H9 (cell line): ENCODE results near the gene TBC1D22A. TPM values are rescaled to one million over a fixed set of nuclear protein-coding genes. Genes with fewer than 3 reads are reported as not detected.

Experiments
- DNase-seq: peaks from one replicate; pipeline ENCODE4 v3.0.0-alpha.2; 2017
- H2AFZ ChIP-seq: one replicate; pipeline ENCODE4 v1.6.1; 2013; ENCODE audit warnings: mild to moderate bottlenecking, low read length, control low read depth, moderate library complexity
- H2AK5ac ChIP-seq: 2 replicates; pipeline ENCODE4 v1.6.1; 2013; ENCODE audit warnings: low read length, control low read depth, mixed read lengths; ENCODE audit not compliant: insufficient read length
- H2BK120ac ChIP-seq: one replicate; pipeline ENCODE4 v1.6.1; 2013; ENCODE audit warnings: low read depth, mild to moderate bottlenecking, low read length, control low read depth, inconsistent platforms; ENCODE audit not compliant: poor library complexity, severe bottlenecking
- H2BK12ac ChIP-seq: 2 replicates; pipeline ENCODE4 v1.6.1; 2013; ENCODE audit warnings: low read length, control low read depth, mixed read lengths, low read depth; ENCODE audit not compliant: insufficient read length
- H2BK15ac ChIP-seq: 2 replicates; pipeline ENCODE4 v1.6.1; 2013; ENCODE audit warnings: low read depth, low read length, control low read depth
- H2BK20ac ChIP-seq: one replicate; pipeline ENCODE4 v1.6.1; 2013; ENCODE audit warnings: low read depth, mild to moderate bottlenecking, low read length, control low read depth, inconsistent platforms; ENCODE audit not compliant: poor library complexity, severe bottlenecking
- H2BK5ac ChIP-seq: 2 replicates; pipeline ENCODE4 v1.6.1; 2013; ENCODE audit warnings: low read length, control low read depth, mixed read lengths; ENCODE audit not compliant: insufficient read length
- H3K14ac ChIP-seq: 2 replicates; pipeline ENCODE4 v1.6.1; 2013; ENCODE audit warnings: low read length, control low read depth; ENCODE audit not compliant: insufficient read depth
- H3K18ac ChIP-seq: 2 replicates; pipeline ENCODE4 v1.6.1; 2013; ENCODE audit warnings: low read depth, mild to moderate bottlenecking, mixed read lengths, low read length, control low read depth; ENCODE audit not compliant: insufficient read length
- H3K23ac ChIP-seq: 2 replicates; pipeline ENCODE4 v1.6.1; 2013; ENCODE audit warnings: low read length, control low read depth, mixed read lengths, low read depth; ENCODE audit not compliant: insufficient read length
- H3K23me2 ChIP-seq: 2 replicates; pipeline ENCODE4 v1.6.1; 2013; ENCODE audit warnings: low read depth, mild to moderate bottlenecking, mixed read lengths, low read length, control low read depth; ENCODE audit not compliant: insufficient read length, poor library complexity, severe bottlenecking
- H3K27ac ChIP-seq: 2 replicates; pipeline ENCODE4 v1.5.1; 2013; ENCODE audit warnings: low read length, control low read depth, mixed read lengths, low read depth; ENCODE audit not compliant: insufficient read length
- H3K27me3 ChIP-seq: 2 replicates; pipeline ENCODE4 v1.6.1; 2013; ENCODE audit warnings: low read length, control low read depth, inconsistent platforms; ENCODE audit not compliant: insufficient read depth
- H3K4ac ChIP-seq: 2 replicates; pipeline ENCODE4 v1.6.1; 2013; ENCODE audit warnings: low read depth, mild to moderate bottlenecking, control low read depth, inconsistent platforms, low read length, moderate library complexity
- H3K4me1 ChIP-seq: 2 replicates; pipeline ENCODE4 v1.6.1; 2013; ENCODE audit warnings: low read length, control low read depth, inconsistent platforms; ENCODE audit not compliant: insufficient read depth
- H3K4me2 ChIP-seq: 2 replicates; pipeline ENCODE4 v1.6.1; 2013; ENCODE audit warnings: low read length, control low read depth, mixed read lengths; ENCODE audit not compliant: insufficient read length, insufficient read depth
- H3K56ac ChIP-seq: 2 replicates; pipeline ENCODE4 v1.6.1; 2013; ENCODE audit warnings: low read depth, mild to moderate bottlenecking, mixed read lengths, low read length, control low read depth; ENCODE audit not compliant: insufficient read length
- H3K79me1 ChIP-seq: 2 replicates; pipeline ENCODE4 v1.6.1; 2013; ENCODE audit warnings: low read depth, mild to moderate bottlenecking, moderate library complexity, low read length, control low read depth, inconsistent platforms; ENCODE audit not compliant: insufficient read depth, poor library complexity, severe bottlenecking
- H3K79me2 ChIP-seq: 2 replicates; pipeline ENCODE4 v1.6.1; 2013; ENCODE audit warnings: low read length, control low read depth, inconsistent platforms; ENCODE audit not compliant: insufficient read depth
- H3K9ac ChIP-seq: 2 replicates; pipeline ENCODE4 v1.6.1; 2013; ENCODE audit warnings: low read length, control low read depth, mixed read lengths; ENCODE audit not compliant: insufficient read length; ENCODE audit errors: extremely low read depth
- H3K9me3 ChIP-seq: one replicate; pipeline ENCODE4 v1.6.1; 2013; ENCODE audit warnings: low read depth, low read length, inconsistent platforms; ENCODE audit not compliant: control insufficient read depth
- H3T11ph ChIP-seq: one replicate; pipeline ENCODE4 v1.6.1; 2013; ENCODE audit warnings: mild to moderate bottlenecking, low read length, control low read depth, inconsistent platforms
- H4K20me1 ChIP-seq: one replicate; pipeline ENCODE4 v1.6.1; 2013; ENCODE audit not compliant: control insufficient read depth, insufficient read length, insufficient read depth
- H4K5ac ChIP-seq: 2 replicates; pipeline ENCODE4 v1.6.1; 2013; ENCODE audit warnings: low read depth, mild to moderate bottlenecking, mixed read lengths, low read length, control low read depth; ENCODE audit not compliant: insufficient read length
- H4K8ac ChIP-seq: replicated peaks from 2 replicates; pipeline ENCODE4 v1.6.1; 2013; ENCODE audit warnings: low read length, control low read depth, mixed read lengths, low read depth; ENCODE audit not compliant: insufficient read length
- H4K91ac ChIP-seq: 2 replicates; pipeline ENCODE4 v1.6.1; 2013; ENCODE audit warnings: low read depth, mild to moderate bottlenecking, moderate library complexity, mixed read lengths, low read length, control low read depth; ENCODE audit not compliant: insufficient read length
- H3K27ac Mint-ChIP-seq, 3 experiments: 2 replicates in 2 of 3; 3 replicates in 1 of 3; pipeline ENCODE4 v1.8.0; 2020 to 2021; ENCODE audit warnings: mixed read lengths in 3 of 3, mild to moderate bottlenecking in 1 of 3, moderate library complexity in 1 of 3
- H3K27me3 Mint-ChIP-seq: 2 replicates; pipeline ENCODE4 v1.8.0; 2021; ENCODE audit warnings: low read depth, mild to moderate bottlenecking, moderate library complexity, mixed read lengths
- H3K36me3 Mint-ChIP-seq, 3 experiments: 2 replicates in 2 of 3; 3 replicates in 1 of 3; pipeline ENCODE4 v1.8.0; 2020 to 2021; ENCODE audit warnings: low read depth in 3 of 3, mixed read lengths in 3 of 3; ENCODE audit not compliant: insufficient read depth in 1 of 3
- H3K4me1 Mint-ChIP-seq, 2 experiments: 2 replicates each; pipeline ENCODE4 v1.8.0; 2020; ENCODE audit warnings: mixed read lengths in 2 of 2
- H3K4me3 Mint-ChIP-seq, 2 experiments: 2 replicates in 1 of 2; 3 replicates in 1 of 2; pipeline ENCODE4 v1.8.0; 2020 to 2021; ENCODE audit warnings: mild to moderate bottlenecking in 2 of 2, mixed read lengths in 2 of 2, moderate library complexity in 1 of 2
- H3K9me3 Mint-ChIP-seq, 2 experiments: 2 replicates in 1 of 2; 3 replicates in 1 of 2; pipeline ENCODE4 v1.8.0; 2020; ENCODE audit warnings: mild to moderate bottlenecking in 2 of 2, mixed read lengths in 2 of 2, moderate library complexity in 1 of 2
- WGBS: extraction: QIAGEN DNeasy Blood & Tissue Kit; methylation state at CpG from one replicate; pipeline ENCODE4 v1.1.7; 2013; ENCODE audit warnings: missing lambda C conversion rate, low lambda C conversion rate, mixed read lengths; ENCODE audit not compliant: insufficient read length; ENCODE audit errors: extremely low coverage; 5-methylcytosine and 5-hydroxymethylcytosine counted together
- total RNA-seq: library from RNA; stranded (reverse); gene quantifications from 2 replicates; pipeline ENCODE4 v1.2.1, GENCODE V29; 2021
- TF ChIP-seq, protein P1 (sequence below): fragments of 200-600 bp; sonication (generic); conservative IDR thresholded peaks from 3 replicates; pipeline ENCODE4 v1.8.0; 2021; ENCODE audit warnings: antibody characterized with exemption, mild to moderate bottlenecking

Gene TBC1D22A
- total RNA-seq, 1 experiment from 2014 or later = 20.8 TPM

DNA sequence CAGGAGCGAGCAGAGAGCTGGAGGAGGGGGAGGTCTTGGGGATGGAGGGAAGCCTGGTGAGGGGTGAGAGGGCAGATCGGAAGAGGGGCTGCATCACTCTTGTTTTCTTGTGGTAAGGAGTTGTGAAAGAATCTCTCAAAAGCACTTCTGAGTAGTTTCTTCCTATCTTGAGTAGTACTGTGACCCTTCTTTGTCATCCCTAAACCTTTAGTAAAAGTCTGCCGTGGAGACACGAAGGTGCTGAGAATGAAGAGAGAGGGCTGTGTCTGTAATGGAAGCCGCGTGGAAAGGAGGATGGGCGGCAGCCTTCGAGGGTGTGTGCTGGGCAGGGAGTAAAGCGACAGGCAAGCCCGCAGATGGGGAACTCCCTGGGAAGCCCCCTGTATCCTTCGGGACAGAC is 237.8 kb downstream of the TBC1D22A start:
- no CpG with 5 or more reads among the region's 11 CpGs for WGBS
- no peak overlapping the region for H2BK20ac ChIP-seq
- H3K27ac ChIP-seq = no peak overlapping the region
- no peak overlapping the region for H4K5ac ChIP-seq
- no peak overlapping the region for H3K18ac ChIP-seq
- H3K4me1 Mint-ChIP-seq = peaks cover 2 to 8% of the 10 kb centered on the region in 2 experiments; a peak in 2 of 4 replicates
- no peak overlapping the region for H2BK5ac ChIP-seq
- no peak overlapping the region for H3K14ac ChIP-seq
- H2AK5ac ChIP-seq = no peak overlapping the region
- no peak overlapping the region for H3T11ph ChIP-seq
- H4K8ac ChIP-seq = no peak overlapping the region
- H3K9me3 Mint-ChIP-seq = peaks cover 0 to 2% of the 10 kb centered on the region in 2 experiments; a peak in 1 of 5 replicates
- H2BK15ac ChIP-seq = no peak overlapping the region
- no peaks in the 10 kb centered on the region for H3K27me3 ChIP-seq
- no peaks in the 10 kb centered on the region for H3K79me1 ChIP-seq
- no peaks in the 10 kb centered on the region for H3K27me3 Mint-ChIP-seq
- TF ChIP-seq, protein P1, sequence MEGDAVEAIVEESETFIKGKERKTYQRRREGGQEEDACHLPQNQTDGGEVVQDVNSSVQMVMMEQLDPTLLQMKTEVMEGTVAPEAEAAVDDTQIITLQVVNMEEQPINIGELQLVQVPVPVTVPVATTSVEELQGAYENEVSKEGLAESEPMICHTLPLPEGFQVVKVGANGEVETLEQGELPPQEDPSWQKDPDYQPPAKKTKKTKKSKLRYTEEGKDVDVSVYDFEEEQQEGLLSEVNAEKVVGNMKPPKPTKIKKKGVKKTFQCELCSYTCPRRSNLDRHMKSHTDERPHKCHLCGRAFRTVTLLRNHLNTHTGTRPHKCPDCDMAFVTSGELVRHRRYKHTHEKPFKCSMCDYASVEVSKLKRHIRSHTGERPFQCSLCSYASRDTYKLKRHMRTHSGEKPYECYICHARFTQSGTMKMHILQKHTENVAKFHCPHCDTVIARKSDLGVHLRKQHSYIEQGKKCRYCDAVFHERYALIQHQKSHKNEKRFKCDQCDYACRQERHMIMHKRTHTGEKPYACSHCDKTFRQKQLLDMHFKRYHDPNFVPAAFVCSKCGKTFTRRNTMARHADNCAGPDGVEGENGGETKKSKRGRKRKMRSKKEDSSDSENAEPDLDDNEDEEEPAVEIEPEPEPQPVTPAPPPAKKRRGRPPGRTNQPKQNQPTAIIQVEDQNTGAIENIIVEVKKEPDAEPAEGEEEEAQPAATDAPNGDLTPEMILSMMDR = no peak
- no peak for DNase-seq
- H3K23ac ChIP-seq = no peak overlapping the region
- no peak overlapping the region for H3K4me3 Mint-ChIP-seq
- H3K27ac Mint-ChIP-seq = peak overlapping the region in 2 of 3 experiments; percentile 15 to 37; a peak in 4 of 7 replicates
- H2BK120ac ChIP-seq = no peak overlapping the region
- no peaks in the 10 kb centered on the region for H3K23me2 ChIP-seq
- no peaks in the 10 kb centered on the region for H4K20me1 ChIP-seq
- no peak overlapping the region for H3K4me2 ChIP-seq
- H3K4ac ChIP-seq = no peak overlapping the region
- H4K91ac ChIP-seq = no peak overlapping the region
- H3K36me3 Mint-ChIP-seq = peaks cover 0 to 6% (median 5%) of the 10 kb centered on the region in 3 experiments; a peak in 5 of 7 replicates
- no peaks in the 10 kb centered on the region for H3K9me3 ChIP-seq
- H3K4me1 ChIP-seq = no peaks in the 10 kb centered on the region
- no peak overlapping the region for H3K9ac ChIP-seq
- no peak overlapping the region for H3K56ac ChIP-seq
- no peak overlapping the region for H2BK12ac ChIP-seq
- H3K79me2 ChIP-seq = no peaks in the 10 kb centered on the region
- H2AFZ ChIP-seq = no peak overlapping the region
